HG03354 (cell line): ENCODE results near the gene DCC.

Experiments used
- ATAC-seq: cut with Tn5 transposase; IDR thresholded peaks from one replicate; pipeline ENCODE4 v1.9.1; 2021; ENCODE audit warnings: mild to moderate bottlenecking; ENCODE audit not compliant: unreplicated experiment, poor library complexity, severe bottlenecking

Gene DCC

DNA sequence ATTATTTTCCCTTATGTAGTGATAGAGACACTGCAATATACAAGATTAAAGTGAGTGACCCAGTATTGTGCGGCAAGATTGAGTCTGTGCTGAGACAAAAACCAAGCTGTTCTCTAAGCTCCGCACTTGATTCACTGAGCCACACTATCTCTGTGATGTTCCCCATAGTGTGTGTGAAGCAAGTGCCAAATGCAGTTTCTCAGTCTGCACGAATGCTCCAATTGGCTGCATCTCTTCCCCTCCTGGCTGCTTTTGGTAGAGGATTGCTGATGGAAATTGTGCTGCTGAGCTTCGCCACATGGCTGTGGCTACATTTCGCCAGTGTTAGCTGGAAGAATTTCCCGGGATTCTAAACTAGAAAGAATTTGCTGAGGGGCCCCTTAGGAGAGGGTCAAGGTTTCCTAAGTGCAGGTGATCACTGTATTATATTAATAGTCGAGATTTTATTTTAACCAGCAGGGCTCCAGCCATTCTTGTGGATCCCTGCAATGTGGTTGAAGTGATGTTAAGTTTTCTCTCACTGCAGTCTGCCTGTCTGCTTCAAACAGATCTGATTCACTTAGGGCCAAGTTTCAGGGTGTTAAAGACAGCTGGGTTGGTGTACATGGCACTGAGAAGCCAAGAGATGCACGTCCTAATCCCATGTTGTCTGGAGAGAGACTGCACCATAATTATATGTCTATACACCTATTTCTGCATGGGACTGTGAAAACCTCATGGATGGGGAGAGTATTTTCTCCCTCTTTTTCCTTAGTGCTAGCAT, 317.2 kb downstream of the DCC start:
- ATAC-seq = no peak

DNA sequence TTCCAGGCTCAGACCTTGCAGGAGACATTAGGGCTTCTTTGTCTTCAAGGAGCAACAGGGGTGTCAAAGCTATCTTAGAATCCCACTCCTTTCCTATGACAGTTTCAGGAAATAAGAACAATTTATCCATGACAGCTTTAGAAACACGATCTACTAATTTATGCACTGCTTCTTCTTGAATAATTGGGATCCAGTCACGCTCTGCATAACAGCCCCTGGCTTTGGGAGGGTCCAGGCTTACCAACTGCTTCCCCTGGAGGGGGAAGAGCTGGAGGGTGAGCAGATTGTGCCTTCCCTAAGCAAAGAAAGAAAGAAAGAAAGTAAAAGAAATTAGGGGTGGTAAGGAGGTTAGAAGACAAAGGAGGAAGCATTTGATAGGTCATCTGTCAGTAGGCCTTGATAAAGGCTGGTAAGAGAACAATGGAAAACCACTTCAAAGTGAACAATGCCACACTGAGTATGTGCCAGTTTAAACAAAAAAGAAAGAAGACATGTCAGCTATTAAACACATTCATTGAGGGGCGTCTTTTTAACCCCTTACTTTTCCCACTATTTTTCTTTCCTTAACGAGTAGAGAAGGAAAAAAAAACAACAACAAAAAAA, 327.6 kb downstream of the DCC start:
- no peak for ATAC-seq

DNA sequence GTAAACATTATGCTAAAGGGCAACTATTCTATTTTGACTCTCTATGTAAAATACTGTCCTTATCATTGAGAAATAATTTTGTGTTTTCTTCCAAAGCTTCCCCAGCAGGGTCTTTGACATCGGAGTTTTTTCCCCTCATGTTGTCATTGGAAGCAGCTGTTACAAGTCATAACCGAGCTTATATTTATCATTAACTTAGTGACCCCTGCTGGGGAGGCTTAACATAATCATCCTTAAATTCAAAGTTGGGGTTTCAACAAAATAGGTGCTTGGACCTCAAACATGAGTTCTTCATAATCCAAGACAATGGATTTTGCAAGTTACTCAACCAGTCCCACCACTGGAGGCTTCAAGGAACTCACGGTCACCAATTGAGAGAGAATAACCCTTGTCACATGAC, 330.9 kb downstream of the DCC start:
- no peak for ATAC-seq

DNA sequence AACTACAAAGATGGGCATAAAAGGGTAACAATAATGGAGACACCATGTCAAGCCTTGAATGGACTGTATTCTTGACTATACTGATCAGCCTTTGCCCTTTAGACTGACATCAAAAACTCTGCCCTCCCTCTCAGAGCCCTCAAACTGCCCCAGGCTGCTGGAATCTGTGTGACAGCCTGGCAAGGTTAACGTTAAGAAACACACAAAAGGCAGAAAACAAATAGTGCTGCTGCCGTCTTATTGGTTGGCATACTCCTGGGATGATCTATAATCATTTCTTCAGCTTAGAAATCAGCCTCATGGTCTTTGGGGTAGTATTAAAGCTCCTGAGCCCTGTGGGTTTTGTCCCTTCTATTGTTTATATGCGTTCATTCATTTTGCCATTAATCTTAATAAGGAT, 338.0 kb downstream of the DCC start:
- no peak for ATAC-seq

DNA sequence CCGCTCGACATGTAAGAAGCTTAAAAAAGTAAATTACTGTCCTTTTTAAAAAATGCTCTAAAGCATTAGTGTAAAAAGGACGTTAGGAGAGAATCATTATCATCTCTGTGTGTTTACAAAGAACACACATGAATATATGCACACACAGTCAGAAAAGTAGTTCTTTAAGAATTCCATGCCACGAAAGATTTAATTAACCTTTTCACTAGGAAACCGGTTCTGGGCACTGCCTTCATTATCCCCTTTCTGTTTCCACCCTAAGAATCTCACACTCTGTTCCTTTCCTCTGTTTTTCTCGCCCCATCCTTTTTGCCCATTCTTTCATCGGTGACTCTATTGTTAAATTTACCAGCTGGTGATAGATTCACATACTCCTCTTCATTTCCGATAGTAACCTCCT, 338.6 kb downstream of the DCC start:
- ATAC-seq = no peak

- ATAC-seq = no peak
Observed at GRCh38 chr18:52679354-52679753, 339.4 kb downstream of the DCC start.

GRCh38 chr18:52682260-52682659, 342.3 kb downstream of the DCC start:
- ATAC-seq = no peak

DNA sequence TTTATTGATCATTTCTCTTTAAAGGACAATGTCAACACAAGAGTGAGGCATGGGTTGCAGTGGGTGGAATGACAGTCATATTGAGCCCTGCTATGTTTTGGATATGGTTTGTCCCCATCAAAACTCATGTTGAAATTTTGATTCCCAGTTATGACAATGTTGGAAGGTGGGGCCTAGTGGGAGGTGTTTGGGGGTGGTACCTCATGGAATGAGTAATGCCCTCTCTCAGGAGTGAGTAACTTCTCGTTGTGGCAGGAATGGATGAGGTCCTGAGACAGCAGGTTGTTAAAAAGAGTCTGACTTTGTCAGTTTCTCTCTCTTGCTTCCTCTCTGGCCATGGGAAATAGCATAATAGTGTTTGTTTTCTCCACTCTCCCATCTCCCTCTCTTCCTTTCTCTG, 345.3 kb downstream of the DCC start:
- no peak for ATAC-seq

DNA sequence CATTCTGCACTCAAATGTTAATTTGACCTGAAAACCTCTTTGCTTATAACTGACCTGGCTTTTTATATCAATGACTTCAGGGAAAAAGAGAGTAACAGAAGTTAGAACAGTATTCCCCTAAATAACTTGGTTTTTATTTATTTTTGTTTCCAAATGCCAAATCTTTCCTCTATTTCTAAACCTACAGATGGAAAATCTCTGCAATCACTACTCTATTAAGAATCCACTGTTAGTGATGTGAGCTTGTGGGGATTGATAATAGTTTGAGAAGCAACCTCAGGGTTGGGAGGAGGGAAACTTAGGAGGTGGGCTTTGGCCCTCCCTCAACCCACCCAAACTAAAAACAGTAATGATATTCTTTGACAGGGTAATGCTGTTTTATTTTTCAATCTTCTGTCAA, 351.8 kb downstream of the DCC start:
- ATAC-seq = no peak

- no peak for ATAC-seq
Observed at GRCh38 chr18:52694804-52695203, 354.8 kb downstream of the DCC start.

DNA sequence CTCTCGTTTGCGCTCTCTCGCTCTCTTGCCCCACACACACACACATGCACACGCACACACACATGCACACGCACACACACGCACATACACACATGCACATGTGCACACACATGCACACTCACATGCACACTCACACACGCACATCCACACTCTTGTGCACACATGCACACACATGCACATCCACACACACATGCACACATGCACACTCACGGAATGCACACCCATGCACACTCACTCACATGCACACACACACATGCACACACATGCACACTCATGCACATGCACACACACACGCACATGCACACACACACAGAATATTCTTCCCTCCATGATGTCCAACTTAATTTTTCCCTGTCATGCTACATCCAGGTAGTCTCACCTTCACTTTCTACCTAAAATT, 360.1 kb downstream of the DCC start:
- ATAC-seq = no peak

DNA sequence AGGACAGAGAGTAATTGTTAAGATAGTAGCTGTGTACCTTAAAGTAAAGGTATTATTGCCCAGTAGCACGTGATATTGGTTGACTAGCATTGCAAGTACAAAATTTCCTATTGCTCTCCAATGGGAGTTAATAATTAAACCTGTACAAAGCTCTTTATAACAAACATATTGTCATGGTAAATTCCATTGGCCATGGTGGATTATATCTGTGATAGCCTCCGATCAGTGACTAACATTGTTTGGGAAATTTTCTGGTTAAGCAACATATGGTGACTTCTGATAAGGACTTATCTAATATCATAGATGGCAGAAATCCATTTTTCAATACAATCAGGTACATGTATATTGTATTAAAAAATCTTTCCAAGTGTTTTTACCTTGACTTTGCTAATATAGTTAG, 360.8 kb downstream of the DCC start:
- no peak for ATAC-seq

DNA sequence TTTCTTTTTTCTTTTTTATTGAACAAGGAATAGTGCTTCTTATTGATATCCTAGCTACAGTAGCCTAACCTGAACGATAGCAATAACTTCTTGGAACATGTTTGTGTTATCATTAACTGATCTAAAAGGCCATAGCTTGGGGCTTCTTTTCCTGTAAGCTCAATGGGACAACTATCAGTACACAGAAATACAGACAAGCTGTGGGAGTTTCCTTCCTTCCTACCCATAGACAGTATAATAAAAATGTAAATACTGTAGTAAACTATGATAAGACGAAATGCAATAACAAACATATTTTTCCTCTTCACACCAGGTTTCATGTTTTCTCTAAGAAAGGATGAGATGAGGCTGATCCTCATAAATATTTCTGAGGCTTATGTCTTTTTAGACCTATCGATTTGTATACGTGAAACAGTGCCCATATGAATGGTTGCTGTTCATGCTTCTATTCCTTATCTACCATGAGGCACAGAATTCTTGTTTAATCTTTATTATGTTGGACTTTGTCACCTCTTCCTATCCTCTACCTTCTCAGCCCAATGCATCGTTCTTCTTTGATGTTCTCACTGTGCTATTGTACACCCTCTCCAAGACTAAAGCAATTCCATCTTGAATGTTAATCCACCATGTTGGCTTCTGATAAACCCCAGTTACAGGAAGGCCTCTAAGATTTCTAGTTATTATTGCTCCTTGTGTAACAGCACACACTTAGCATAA, 361.4 kb downstream of the DCC start:
- ATAC-seq = no peak

GRCh38 chr18:52715421-52715820, 375.4 kb downstream of the DCC start:
- ATAC-seq = no peak

- ATAC-seq = no peak
Observed at GRCh38 chr18:52715991-52716390, 376.0 kb downstream of the DCC start.

DNA sequence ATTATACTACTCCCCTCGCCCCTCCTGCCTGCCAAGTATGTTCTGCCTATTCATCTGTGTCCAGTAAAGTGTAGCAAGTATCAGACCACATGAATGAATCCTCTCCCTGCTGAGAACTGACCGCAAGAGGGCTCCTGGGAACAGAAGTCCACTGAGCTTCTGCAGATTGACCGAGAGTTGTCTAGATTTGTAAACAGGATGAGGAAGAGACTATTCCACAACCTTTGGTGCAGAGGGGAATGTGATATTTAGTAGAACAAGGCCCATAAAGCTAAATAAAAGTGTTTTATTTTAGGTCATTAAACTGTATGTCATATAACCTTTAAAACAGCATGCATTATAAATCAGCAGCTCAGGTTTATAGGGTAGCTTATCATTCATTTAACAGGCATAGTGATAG, 377.0 kb downstream of the DCC start:
- ATAC-seq = no peak

- no peak for ATAC-seq
Observed at GRCh38 chr18:52722904-52723303, 382.9 kb downstream of the DCC start.

- ATAC-seq = no peak
Observed at GRCh38 chr18:52723550-52723970, 383.6 kb downstream of the DCC start.

DNA sequence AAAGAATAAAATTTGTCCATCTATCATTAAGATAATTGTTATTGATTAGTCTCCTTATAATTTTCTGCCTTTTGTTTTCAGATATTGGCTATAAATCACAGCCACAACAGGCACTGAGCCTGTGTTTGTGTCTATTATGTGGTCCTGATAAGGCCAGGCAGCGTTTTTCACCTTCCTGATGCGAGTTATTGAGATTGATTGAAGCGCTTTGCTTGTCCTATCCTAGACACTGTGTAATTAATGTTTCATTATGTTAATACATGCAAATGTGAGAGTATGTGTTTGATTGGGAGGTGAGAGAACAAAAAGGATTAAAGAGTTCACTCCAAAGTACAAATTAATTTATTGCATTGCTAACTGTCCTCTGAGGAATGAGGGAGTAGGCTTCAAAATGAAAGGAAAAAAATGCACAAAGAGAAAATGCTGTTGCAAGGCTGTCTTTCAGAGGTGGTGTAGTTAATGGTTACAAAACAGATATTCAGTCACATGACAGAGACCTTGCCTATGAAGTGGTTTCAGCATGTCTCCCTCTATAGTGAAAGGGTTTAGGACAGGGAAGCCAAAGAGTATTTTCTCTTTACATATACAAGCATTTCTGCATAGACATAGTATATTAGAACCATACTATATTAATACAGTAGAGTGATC, 391.1 kb downstream of the DCC start:
- ATAC-seq = no peak

GRCh38 chr18:52738946-52739345, 398.9 kb downstream of the DCC start:
- no peak for ATAC-seq

GRCh38 chr18:52746986-52747385, 407.0 kb downstream of the DCC start:
- ATAC-seq = no peak
